Measurements from ENCODE around the gene SCART1. TPM values are rescaled to one million over a fixed set of nuclear protein-coding genes. Genes with fewer than 3 reads are reported as not detected.
"Not testable (repeated sequence)": the region's sequence is repeated elsewhere in the genome, so short reads cannot be mapped to it uniquely, and the experiment has no call there.

Gene SCART1
- total and polyA plus RNA-seq, 7 experiments from 2014 or later: 0.03 to 8.6 (median 4.4) TPM; not detected in 1

DNA sequence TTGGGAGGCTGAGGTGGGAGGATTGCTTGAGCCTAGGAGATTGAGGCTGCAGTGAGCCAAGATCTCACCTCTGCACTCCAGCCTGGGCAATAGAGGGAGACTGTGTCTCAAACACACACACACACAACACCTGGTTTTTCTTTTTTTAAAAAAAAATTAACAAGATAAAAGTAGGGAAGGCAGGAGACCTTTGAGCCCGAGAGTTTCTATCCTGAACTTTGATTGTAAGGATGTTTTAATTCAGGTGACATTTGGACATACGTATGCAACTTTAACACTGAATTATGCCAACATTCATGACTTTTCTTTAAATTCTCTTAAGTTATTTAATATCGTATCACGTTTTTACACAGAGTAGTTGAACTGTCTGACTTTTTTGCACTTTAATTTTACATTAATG is 61.7 kb downstream of the SCART1 start:
- DNase-seq: no peak
- Histone ChIP-seq H3K27ac (ENCODE audit: low read depth, low read length) (no peak overlapping the region), H3K4me3 (ENCODE audit: low read length) (no peak overlapping the region), H3K27me3 (ENCODE audit: control insufficient read depth in 2 of 2, insufficient read depth in 2 of 2, low read length in 2 of 2) (no peaks in the 10 kb centered on the region), H3K36me3 (ENCODE audit: control insufficient read depth in 2 of 3, insufficient read depth in 3 of 3, low read length in 3 of 3) (no peaks in the 10 kb centered on the region), H3K4me1 (ENCODE audit: control insufficient read depth in 2 of 2, insufficient read depth in 2 of 2, low read length in 2 of 2) (peaks cover 5 to 9% of the 10 kb centered on the region in 2 donors), H3K9me3 (ENCODE audit: control insufficient read depth in 2 of 3, low read length in 3 of 3) (no peaks in the 10 kb centered on the region)
- intact Hi-C loops (cut with micrococcal nuclease): no loop called here
- H3K4me1 Mint-ChIP-seq: peaks cover 0 to 15% (median 11%) of the 10 kb centered on the region in 7 donors
- H3K36me3 Mint-ChIP-seq: peaks cover 0 to 6% (median 0%) of the 10 kb centered on the region in 5 donors
- ChIA-PET POLR2A (no interaction called here), CTCF (no interaction called here)
- H3K4me3 Mint-ChIP-seq: no peak overlapping the region
- no peak for ATAC-seq
- peaks cover 0 to 33% (median 18%) of the 10 kb centered on the region in 5 donors for H3K27me3 Mint-ChIP-seq
- no peak overlapping the region for H3K27ac Mint-ChIP-seq
- peaks cover 0 to 5% (median 0%) of the 10 kb centered on the region in 11 donors for H3K9me3 Mint-ChIP-seq

DNA sequence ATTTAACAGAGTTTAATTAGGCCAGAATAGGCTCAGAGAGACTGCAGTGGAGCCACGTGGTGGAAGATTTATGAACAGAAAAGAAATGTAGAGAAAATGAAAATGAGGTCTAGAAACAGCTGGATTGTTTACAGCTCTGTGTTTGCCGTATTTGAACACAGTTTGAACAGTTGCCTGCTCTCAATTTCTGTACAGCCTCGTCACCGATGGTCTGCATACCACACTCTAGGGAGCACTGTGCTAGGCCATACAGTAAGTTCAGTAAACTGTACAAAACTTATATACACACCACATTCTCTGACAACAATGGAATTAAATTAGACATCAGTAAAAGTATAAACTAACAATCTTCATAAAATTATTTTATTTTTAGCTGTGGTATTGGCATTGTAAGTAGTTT is 62.3 kb downstream of the SCART1 start:
- no peak overlapping the region for H3K4me3 Mint-ChIP-seq
- peaks cover 0 to 35% (median 12%) of the 10 kb centered on the region in 5 donors for H3K27me3 Mint-ChIP-seq
- no peak overlapping the region for H3K27ac ChIP-seq (ENCODE audit: low read depth, low read length)
- H3K9me3 ChIP-seq (ENCODE audit: control insufficient read depth in 2 of 3, low read length in 3 of 3): no peaks in the 10 kb centered on the region
- H3K4me1 Mint-ChIP-seq: peaks cover 0 to 21% (median 11%) of the 10 kb centered on the region in 7 donors
- no peaks in the 10 kb centered on the region for H3K36me3 ChIP-seq (ENCODE audit: control insufficient read depth in 2 of 3, insufficient read depth in 3 of 3, low read length in 3 of 3)
- H3K9me3 Mint-ChIP-seq: no peaks in the 10 kb centered on the region
- ChIA-PET POLR2A (no interaction called here), CTCF (interaction anchor here (0.7 to 0.8 kb wide), 2 partner anchors 186 to 208 kb away, joined by 5 read pairs; no protein-coding TSS in a partner anchor)
- H3K27ac Mint-ChIP-seq: no peak overlapping the region
- H3K4me3 ChIP-seq (ENCODE audit: low read length): no peak overlapping the region
- H3K27me3 ChIP-seq (ENCODE audit: control insufficient read depth in 2 of 2, insufficient read depth in 2 of 2, low read length in 2 of 2): no peaks in the 10 kb centered on the region
- H3K36me3 Mint-ChIP-seq: peaks cover 0 to under 1% (median 0%) of the 10 kb centered on the region in 5 donors
- no peak for ATAC-seq
- DNase-seq: no peak
- peaks cover 8 to 12% of the 10 kb centered on the region in 2 donors for H3K4me1 ChIP-seq (ENCODE audit: control insufficient read depth in 2 of 2, insufficient read depth in 2 of 2, low read length in 2 of 2)
- intact Hi-C loops (cut with micrococcal nuclease): no loop called here

DNA sequence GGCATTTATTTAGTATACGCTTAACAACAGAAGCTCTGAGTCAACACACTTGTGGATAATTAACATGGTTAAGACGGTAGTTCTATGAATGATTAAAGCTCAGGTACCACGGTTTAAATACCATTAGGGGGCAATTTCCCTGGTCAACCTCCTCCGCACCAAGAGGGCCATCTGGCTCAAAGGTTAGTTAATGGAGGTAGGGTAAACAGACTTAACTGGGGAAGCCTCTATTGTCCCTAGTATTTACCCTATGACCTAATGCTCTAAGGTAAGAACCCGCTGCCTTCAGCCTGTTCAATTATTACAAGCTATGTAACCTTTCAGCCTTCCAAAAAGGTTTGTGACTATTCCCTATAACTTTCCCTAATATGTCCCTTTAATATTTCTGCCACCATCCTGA is 64.8 kb downstream of the SCART1 start:
- H3K27me3 ChIP-seq (ENCODE audit: control insufficient read depth in 2 of 2, insufficient read depth in 2 of 2, low read length in 2 of 2); H3K4me3 Mint-ChIP-seq; H3K36me3 Mint-ChIP-seq; intact Hi-C loops (cut with micrococcal nuclease); H3K9me3 ChIP-seq (ENCODE audit: control insufficient read depth in 2 of 3, low read length in 3 of 3); H3K27ac ChIP-seq (ENCODE audit: low read depth, low read length); H3K36me3 ChIP-seq (ENCODE audit: control insufficient read depth in 2 of 3, insufficient read depth in 3 of 3, low read length in 3 of 3); POLR2A ChIA-PET; H3K27ac Mint-ChIP-seq; DNase-seq; ATAC-seq; H3K4me3 ChIP-seq (ENCODE audit: low read length): not testable (repeated sequence)
- CTCF ChIA-PET: interaction anchor here (0.6 kb wide), 1 partner anchor 1419 kb away, joined by 4 read pairs; no protein-coding TSS in a partner anchor
- Mint-ChIP-seq H3K4me1 (peaks cover 0 to 21% (median 11%) of the 10 kb centered on the region in 7 donors), H3K27me3 (peaks cover 0 to 47% (median 15%) of the 10 kb centered on the region in 5 donors), H3K9me3 (peaks cover 0 to 12% (median 8%) of the 10 kb centered on the region in 11 donors)
- peaks cover 8 to 12% of the 10 kb centered on the region in 2 donors for H3K4me1 ChIP-seq (ENCODE audit: control insufficient read depth in 2 of 2, insufficient read depth in 2 of 2, low read length in 2 of 2)

Other genes with a start within 250 kb of the SCART1 start
- gene UTF1, start 223.7 kb upstream of the SCART1 start, total RNA-seq: under 1 TPM in 1 of 5 experiments, not detected in 4; 0.56 TPM
- not detected for gene UTF1, start 223.7 kb upstream of the SCART1 start, polyA plus RNA-seq
- 1 to 10 TPM in 1 of 5 experiments, under 1 TPM in 1, not detected in 3; 0.85 to 5.7 TPM for gene VENTX, start 216.1 kb upstream of the SCART1 start, total RNA-seq
- not detected for gene VENTX, start 216.1 kb upstream of the SCART1 start, polyA plus RNA-seq
- gene ADAM8, start 177.1 kb upstream of the SCART1 start, total RNA-seq: 100 to 1,000 TPM in 2 of 5 experiments, 10 to 100 TPM in 3; 19.5 to 239 (median 87.6) TPM
- 10 to 100 TPM; 22.7 to 27.8 TPM for gene ADAM8, start 177.1 kb upstream of the SCART1 start, polyA plus RNA-seq
- gene TUBGCP2, start 145.1 kb upstream of the SCART1 start, total RNA-seq: 10 to 100 TPM; 67.7 to 97.0 (median 69.5) TPM
- gene TUBGCP2, start 145.1 kb upstream of the SCART1 start, polyA plus RNA-seq: 10 to 100 TPM; 29.6 to 32.6 TPM
- 10 to 100 TPM; 29.6 to 49.8 (median 32.8) TPM for gene ZNF511, start 145.0 kb upstream of the SCART1 start, total RNA-seq
- gene ZNF511, start 145.0 kb upstream of the SCART1 start, polyA plus RNA-seq: 10 to 100 TPM; 78.9 to 88.1 TPM
- gene CALY, start 117.0 kb upstream of the SCART1 start, total RNA-seq: 1 to 10 TPM in 4 of 5 experiments, not detected in 1; 1.5 to 5.1 (median 3.4) TPM
- gene CALY, start 117.0 kb upstream of the SCART1 start, polyA plus RNA-seq: under 1 TPM; 0.33 to 0.91 TPM
- gene PRAP1, start 106.6 kb upstream of the SCART1 start, total RNA-seq: not detected
- not detected for gene PRAP1, start 106.6 kb upstream of the SCART1 start, polyA plus RNA-seq
- 10 to 100 TPM; 11.2 to 24.6 (median 16.9) TPM for gene FUOM, start 95.9 kb upstream of the SCART1 start, total RNA-seq
- 10 to 100 TPM; 21.9 to 22.9 TPM for gene FUOM, start 95.9 kb upstream of the SCART1 start, polyA plus RNA-seq
- 10 to 100 TPM; 17.5 to 39.8 (median 28.9) TPM for gene ECHS1, start 80.6 kb upstream of the SCART1 start, total RNA-seq
- 100 to 1,000 TPM in 1 of 2 donors, 10 to 100 TPM in 1; 81.9 to 104 TPM for gene ECHS1, start 80.6 kb upstream of the SCART1 start, polyA plus RNA-seq
- gene PAOX, start 74.7 kb upstream of the SCART1 start, total RNA-seq: 1 to 10 TPM; 1.6 to 9.8 (median 7.7) TPM
- gene PAOX, start 74.7 kb upstream of the SCART1 start, polyA plus RNA-seq: 1 to 10 TPM; 6.1 to 8.7 TPM
- 10 to 100 TPM; 51.0 to 67.1 (median 57.2) TPM for gene MTG1, start 59.8 kb upstream of the SCART1 start, total RNA-seq
- 10 to 100 TPM; 25.6 to 40.7 TPM for gene MTG1, start 59.8 kb upstream of the SCART1 start, polyA plus RNA-seq
- gene SPRN, start 29.3 kb upstream of the SCART1 start, total RNA-seq: not detected
- under 1 TPM; 0.10 to 0.34 TPM for gene SPRN, start 29.3 kb upstream of the SCART1 start, polyA plus RNA-seq
- 1 to 10 TPM in 4 of 5 experiments, under 1 TPM in 1; 0.19 to 2.2 (median 1.7) TPM for gene CYP2E1, start 73.4 kb downstream of the SCART1 start, total RNA-seq
- gene CYP2E1, start 73.4 kb downstream of the SCART1 start, polyA plus RNA-seq: not detected
- under 1 TPM in 3 of 5 experiments, not detected in 2; 0.22 to 0.41 (median 0.24) TPM for gene SYCE1, start 111.6 kb downstream of the SCART1 start, total RNA-seq
- under 1 TPM in 1 of 2 donors, not detected in 1; 0.61 TPM for gene SYCE1, start 111.6 kb downstream of the SCART1 start, polyA plus RNA-seq
- not detected for gene FRG2B, start 172.8 kb downstream of the SCART1 start, total RNA-seq
- not detected for gene FRG2B, start 172.8 kb downstream of the SCART1 start, polyA plus RNA-seq

Data from naive thymus-derived CD4-positive, alpha-beta T cell (primary cell).